ENCODE results near the gene GRAMD4. TPM values are rescaled to one million over a fixed set of nuclear protein-coding genes. Genes with fewer than 3 reads are reported as not detected.

Gene GRAMD4
- polyA plus RNA-seq, 1 of the 3 experiments (the other 2 are of a cell fraction) = 15.5 TPM

DNA sequence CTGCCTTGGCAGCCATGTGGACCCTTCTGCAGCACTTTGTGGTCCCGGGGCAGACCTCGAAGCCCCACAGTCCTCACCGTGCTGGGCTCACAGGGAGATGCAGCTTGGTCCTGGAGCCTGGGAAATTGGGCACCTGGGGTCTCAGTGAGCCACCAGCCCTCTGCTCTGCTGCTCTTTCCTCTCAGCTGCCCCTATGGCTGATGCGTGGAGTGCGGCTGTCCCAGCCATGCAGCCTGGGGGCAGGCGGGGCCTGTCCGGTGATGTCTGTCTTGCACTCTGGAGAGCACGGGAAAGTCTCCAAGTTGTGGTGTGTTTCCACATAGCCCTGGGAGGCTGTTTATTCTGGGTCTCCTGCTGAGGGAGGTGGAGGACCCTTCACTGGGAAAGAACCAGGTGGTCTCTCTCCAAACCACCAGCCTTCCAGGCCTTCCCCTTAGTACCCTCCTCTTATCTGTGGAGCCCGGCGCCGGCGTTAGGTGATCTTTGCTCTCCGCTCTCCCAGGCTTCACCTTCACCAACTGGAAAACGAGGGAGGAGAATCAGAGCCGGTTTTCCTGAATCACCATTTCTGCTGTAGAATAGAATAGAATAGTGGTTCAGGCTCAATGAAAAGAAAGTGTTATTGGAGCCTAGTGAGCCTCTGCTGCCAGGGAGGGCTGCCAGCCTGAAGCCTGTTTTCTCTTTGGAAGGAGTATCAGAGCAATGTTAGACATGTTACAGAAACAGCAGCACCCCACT, 41.2 kb upstream of the GRAMD4 start:
- Histone ChIP-seq H3K4me2 (0 out of 2 replicates have a peak overlapping the region, but pooled peaks have one; percentile 98), H3K9me3 (no peaks in the 10 kb centered on the region), H3K36me3 (replicated peaks in 1 of 2; ENCODE audit: control insufficient read depth in 1 of 2, insufficient read depth in 2 of 2, low read length in 1 of 2) (no peaks in the 10 kb centered on the region), H3K27ac (ENCODE audit: low read depth in 2 of 2, low read length in 1 of 2) (peak overlapping the region in 1 of 2 experiments; percentile 76; a peak in 2 of 4 replicates), H3F3A (replicated peaks; ENCODE audit: insufficient read depth) (peaks cover 4% of the 10 kb centered on the region), H3K79me2 (ENCODE audit: insufficient read depth) (peaks cover 4% of the 10 kb centered on the region), H3K9me2 (no peaks in the 10 kb centered on the region), H3K4me3 (ENCODE audit: low read depth in 2 of 2, low read length in 1 of 2) (peak overlapping the region in 1 of 2 experiments; percentile 0; a peak in 1 of 4 replicates), H4K20me1 (ENCODE audit: insufficient read depth) (no peaks in the 10 kb centered on the region), H3K27me3 (ENCODE audit: insufficient read depth) (no peaks in the 10 kb centered on the region), H3K9ac (no peak overlapping the region), H3K4me1 (ENCODE audit: control insufficient read depth in 1 of 2, insufficient read depth in 2 of 2, low read depth in 1 of 2, low read length in 1 of 2) (peaks cover 0 to 46% of the 10 kb centered on the region in 2 experiments; a peak in 3 of 4 replicates), H2AFZ (ENCODE audit: low read depth) (no peak overlapping the region)
- POLR2A ChIA-PET = interaction anchor here (0.5 kb wide), 1 partner anchor 113 kb away, joined by 3 read pairs; no protein-coding TSS in a partner anchor
- DNase-seq = peak; percentile 75
- TF ChIP-seq FOXM1 (IDR thresholded peaks at IDR 0.05; ENCODE audit: low read depth) = no peak
- TF ChIP-seq MXI1 (IDR thresholded peaks at IDR 0.05; ENCODE audit: low read depth, low read length) = peak; percentile 40; the same call in 1 of the 2 replicates
- no peak for TF ChIP-seq TEAD4 (IDR thresholded peaks at IDR 0.05; ENCODE audit: borderline replicate concordance, insufficient read depth)
- no peak for TF ChIP-seq SIN3A (IDR thresholded peaks at IDR 0.05; ENCODE audit: borderline replicate concordance, low read depth, low read length)
- TF ChIP-seq TCF12 (IDR thresholded peaks at IDR 0.05) = no peak
- TF ChIP-seq, protein P1, sequence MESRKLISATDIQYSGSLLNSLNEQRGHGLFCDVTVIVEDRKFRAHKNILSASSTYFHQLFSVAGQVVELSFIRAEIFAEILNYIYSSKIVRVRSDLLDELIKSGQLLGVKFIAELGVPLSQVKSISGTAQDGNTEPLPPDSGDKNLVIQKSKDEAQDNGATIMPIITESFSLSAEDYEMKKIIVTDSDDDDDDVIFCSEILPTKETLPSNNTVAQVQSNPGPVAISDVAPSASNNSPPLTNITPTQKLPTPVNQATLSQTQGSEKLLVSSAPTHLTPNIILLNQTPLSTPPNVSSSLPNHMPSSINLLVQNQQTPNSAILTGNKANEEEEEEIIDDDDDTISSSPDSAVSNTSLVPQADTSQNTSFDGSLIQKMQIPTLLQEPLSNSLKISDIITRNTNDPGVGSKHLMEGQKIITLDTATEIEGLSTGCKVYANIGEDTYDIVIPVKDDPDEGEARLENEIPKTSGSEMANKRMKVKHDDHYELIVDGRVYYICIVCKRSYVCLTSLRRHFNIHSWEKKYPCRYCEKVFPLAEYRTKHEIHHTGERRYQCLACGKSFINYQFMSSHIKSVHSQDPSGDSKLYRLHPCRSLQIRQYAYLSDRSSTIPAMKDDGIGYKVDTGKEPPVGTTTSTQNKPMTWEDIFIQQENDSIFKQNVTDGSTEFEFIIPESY (IDR thresholded peaks at IDR 0.05; ENCODE audit: borderline replicate concordance, low read depth) = no peak
- 94% methylated on average over 12 of the region's 15 CpGs for WGBS (ENCODE audit: low lambda C conversion rate)
- CTCF ChIA-PET = interaction anchor here (1.2 kb wide), 1 partner anchor 15 kb away, joined by 4 read pairs; no protein-coding TSS in a partner anchor

DNA sequence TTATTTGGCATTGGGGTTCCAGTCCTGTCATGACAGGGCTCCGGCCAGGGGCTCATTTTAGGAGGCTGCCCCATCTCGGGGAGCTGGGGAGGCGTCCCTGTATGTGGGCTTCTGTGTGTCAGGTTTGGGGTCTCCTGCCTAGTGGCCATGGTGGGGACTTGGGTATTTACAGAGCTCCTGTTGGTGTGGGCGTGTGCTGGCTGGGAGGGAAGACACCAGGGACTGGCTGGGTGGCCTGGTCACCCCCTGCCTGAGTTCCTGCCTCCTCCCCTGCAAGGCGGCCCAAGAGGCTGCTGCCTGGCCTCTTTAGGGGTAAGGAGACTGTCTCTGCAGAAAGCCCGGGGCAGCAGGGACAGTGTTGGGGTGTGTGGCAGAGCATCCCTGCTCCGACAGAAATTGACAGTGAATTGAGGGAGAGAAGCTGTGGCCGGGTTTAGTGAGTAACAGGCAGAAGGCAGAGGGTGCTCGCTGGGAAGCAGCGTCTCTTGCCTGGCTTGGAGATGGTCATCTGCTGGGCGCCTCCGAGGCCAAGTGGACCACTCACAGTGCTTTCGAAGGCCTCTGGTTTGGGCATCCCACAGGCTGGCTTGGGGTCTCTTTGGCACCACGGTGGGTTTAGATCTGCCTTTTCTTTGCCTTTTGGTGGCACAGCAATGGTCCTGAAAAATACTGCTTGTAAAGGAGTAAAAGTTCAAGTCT, 40.3 kb upstream of the GRAMD4 start:
- Histone ChIP-seq H3F3A (replicated peaks; ENCODE audit: insufficient read depth) (peaks cover 4% of the 10 kb centered on the region), H3K9me2 (no peaks in the 10 kb centered on the region), H3K4me2 (no peak overlapping the region), H2AFZ (ENCODE audit: low read depth) (no peak overlapping the region), H3K36me3 (replicated peaks in 1 of 2; ENCODE audit: control insufficient read depth in 1 of 2, insufficient read depth in 2 of 2, low read length in 1 of 2) (no peaks in the 10 kb centered on the region), H3K4me1 (ENCODE audit: control insufficient read depth in 1 of 2, insufficient read depth in 2 of 2, low read depth in 1 of 2, low read length in 1 of 2) (peaks cover 0 to 45% of the 10 kb centered on the region in 2 experiments; a peak in 3 of 4 replicates), H3K4me3 (ENCODE audit: low read depth in 2 of 2, low read length in 1 of 2) (no peak overlapping the region), H3K9me3 (no peaks in the 10 kb centered on the region), H3K79me2 (ENCODE audit: insufficient read depth) (peaks cover 4% of the 10 kb centered on the region), H3K27ac (ENCODE audit: low read depth in 2 of 2, low read length in 1 of 2) (no peak overlapping the region), H4K20me1 (ENCODE audit: insufficient read depth) (no peaks in the 10 kb centered on the region), H3K9ac (no peak overlapping the region), H3K27me3 (ENCODE audit: insufficient read depth) (no peaks in the 10 kb centered on the region)
- DNase-seq = no peak
- TF ChIP-seq SMC3 (IDR thresholded peaks at IDR 0.05; ENCODE audit: low read depth, low read length) (no peak), GABPA (IDR thresholded peaks at IDR 0.05; ENCODE audit: low read depth) (no peak), ELF1 (IDR thresholded peaks at IDR 0.05) (no peak), TCF12 (IDR thresholded peaks at IDR 0.05) (no peak), CHD2 (IDR thresholded peaks at IDR 0.05; ENCODE audit: low read length, partially characterized antibody) (no peak), FOXM1 (IDR thresholded peaks at IDR 0.05; ENCODE audit: low read depth) (no peak)
- CTCF ChIA-PET = interaction anchor here (1.2 to 1.4 kb wide), 2 partner anchors 15 to 16 kb away, joined by 3 to 4 read pairs; no protein-coding TSS in a partner anchor
- POLR2A ChIA-PET = no interaction called here
- WGBS (ENCODE audit: low lambda C conversion rate) = 97% methylated on average over 5 of the region's 14 CpGs

All from SK-N-SH (cell line).